Activated naive CD4-positive, alpha-beta T cell (primary cell): ENCODE data around the gene LMNTD2.

Source experiments
- DNase-seq, 4 experiments: peaks; one replicate each; lab custom pipeline; 2025; lab: John Stamatoyannopoulos, UW

Gene LMNTD2

DNA sequence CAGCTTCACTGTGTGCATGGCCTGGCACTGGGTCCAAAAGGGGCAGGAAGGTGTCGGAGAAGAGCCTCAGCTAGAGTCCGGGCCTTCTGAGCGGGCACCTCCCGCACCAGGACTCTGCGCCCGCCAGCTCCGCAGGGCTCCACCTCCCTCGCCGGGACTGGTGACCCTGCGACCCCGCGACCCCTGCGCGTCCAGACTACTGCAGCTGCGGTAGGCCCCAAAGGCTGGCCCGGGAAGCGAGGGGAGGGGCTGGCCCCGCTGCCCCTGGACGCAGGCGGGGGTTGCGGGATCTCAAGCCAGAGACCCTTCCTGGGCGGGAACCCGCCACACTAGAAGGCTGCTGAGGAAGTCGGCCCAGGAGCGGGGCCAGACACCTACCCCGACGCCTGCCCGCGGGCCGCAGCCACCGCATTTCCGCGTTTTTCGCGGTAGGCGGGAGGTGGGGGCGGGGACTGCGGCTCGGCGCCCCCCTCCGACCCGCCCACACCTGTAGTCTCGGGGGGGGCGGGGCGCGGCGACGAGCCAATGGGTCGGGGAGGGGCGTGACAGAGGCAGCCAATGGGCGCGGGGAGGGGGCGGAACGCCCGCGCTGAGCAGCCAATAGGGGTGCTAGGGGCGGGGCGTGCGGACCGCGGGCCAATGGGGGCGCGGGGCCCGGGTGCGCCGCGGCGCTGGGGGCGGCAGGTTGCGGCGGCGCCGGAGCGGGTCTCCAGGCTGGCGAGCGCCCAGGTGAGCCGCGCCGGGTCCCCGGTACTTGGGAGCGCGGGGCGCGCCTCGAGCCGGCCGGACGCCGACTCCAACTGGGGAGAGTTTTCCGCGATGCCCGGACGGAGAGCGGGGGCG lies at the start of gene LMNTD2, which contains the start of gene RASSF7:
Gene LMNTD2 (minus strand): TSS at position 434 of the 843 bp plus-strand sequence. CDS start 22 bp downstream, at position 412.
Gene RASSF7 (plus strand): TSS at position 666 of the 843 bp plus-strand sequence. CDS start 799 bp downstream, outside the sequence.
- peak; percentile 91 to 98 (median 94) for DNase-seq

DNA sequence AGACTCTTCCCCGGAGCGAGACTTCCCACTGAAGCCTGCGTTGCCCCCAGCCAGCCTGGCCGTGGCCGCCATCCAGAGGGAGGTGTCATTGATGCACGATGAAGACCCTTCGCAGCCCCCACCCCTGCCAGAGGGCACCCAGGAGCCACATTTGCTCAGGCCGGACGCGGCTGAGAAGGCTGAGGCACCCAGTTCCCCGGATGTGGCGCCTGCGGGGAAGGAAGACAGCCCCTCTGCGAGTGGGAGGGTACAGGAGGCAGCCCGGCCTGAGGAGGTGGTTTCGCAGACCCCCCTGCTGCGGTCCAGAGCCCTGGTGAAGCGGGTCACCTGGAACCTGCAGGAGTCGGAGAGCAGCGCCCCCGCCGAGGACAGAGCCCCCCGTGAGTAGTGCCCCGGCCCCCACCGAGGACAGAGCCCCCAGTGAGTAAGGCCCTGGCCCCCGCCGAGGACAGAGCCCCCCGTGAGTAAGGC lies 48.8 kb upstream of the LMNTD2 start:
- no peak for DNase-seq

DNA sequence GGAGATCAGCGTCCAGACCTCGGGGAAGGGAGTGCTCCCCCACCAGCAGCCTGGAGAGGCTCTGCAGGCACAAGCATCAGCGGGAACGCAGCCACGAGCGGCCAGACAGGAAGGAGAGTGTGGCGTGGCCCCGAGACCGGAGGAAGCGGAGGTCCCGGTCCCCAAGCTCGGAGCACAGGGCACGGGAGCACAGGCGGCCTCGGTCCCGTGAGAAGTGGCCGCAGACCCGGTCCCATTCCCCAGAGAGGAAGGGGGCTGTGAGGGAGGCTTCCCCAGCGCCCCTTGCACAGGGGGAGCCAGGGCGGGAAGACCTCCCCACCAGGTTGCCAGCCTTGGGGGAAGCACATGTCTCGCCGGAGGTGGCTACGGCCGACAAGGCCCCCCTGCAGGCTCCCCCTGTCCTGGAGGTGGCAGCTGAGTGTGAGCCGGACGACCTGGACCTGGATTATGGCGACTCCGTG lies 48.3 kb upstream of the LMNTD2 start:
- DNase-seq: no peak

- no peak for DNase-seq
Measured at GRCh38 chr11:607971-608659, 47.6 kb upstream of the LMNTD2 start.

- DNase-seq: no peak
Measured at GRCh38 chr11:607020-607780, 46.7 kb upstream of the LMNTD2 start.

- DNase-seq: no peak
Measured at GRCh38 chr11:606245-606644, 45.7 kb upstream of the LMNTD2 start.

DNA sequence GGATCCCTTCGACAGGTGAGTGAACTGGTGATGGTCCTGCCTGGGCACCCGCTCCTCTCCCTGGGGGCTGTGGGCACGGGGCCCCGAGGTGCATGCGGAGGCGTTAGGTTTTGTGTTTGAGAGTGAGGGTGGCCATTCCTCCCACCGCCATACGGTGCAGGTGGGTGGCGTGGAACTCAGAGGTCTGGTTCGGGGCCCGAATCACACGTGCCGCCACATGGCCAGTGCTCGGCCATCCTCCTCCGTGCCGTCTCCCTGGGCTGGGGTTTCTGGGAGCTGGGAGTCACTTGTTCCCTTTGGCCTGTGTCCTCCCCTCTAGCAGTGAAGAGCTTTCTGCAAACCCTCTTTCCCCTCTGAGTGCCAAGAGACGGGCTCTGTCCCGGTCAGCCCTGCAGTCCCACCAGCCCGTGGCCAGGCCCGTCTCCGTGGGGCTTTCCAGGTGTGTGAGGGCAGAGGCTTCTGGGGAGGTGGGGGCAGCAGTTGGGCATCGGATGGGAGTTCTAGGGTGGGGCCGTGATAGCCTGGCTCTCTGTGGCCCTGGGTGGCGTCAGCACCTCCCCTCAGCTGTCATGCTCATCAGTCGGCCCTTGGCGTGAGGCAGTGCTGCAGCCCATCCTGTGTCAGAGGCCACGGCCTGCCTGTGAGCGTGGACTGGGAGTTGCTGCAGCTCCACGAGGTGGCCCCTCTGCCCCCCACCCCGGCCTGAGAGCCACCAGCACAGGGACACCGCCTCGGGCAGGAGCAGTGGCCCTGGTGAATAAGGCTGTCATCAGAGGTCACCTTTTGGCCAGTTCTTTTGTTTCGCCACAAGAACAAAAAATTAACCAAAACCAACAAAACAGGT lies 45.0 kb upstream of the LMNTD2 start:
- no peak for DNase-seq

DNA sequence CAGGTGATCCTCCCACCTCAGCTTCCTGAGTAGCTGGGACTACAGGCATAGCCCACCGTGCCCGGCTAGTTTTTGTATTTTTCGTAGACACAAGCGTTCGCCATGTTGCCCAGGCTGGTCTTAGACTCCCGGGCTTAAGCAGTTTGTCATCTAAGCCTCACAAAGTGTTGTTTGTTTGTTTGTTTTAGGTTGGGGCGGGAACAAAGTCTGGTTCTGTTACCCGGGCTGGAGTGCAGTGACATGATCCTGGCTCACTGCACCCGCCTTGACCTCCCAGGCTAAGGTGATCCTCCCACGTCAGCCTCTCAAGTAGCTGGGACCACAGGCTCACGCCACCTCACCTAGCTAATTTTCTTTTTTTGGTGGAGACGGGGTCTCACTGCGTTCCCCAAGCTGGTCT lies 42.6 kb upstream of the LMNTD2 start:
- no peak for DNase-seq

DNA sequence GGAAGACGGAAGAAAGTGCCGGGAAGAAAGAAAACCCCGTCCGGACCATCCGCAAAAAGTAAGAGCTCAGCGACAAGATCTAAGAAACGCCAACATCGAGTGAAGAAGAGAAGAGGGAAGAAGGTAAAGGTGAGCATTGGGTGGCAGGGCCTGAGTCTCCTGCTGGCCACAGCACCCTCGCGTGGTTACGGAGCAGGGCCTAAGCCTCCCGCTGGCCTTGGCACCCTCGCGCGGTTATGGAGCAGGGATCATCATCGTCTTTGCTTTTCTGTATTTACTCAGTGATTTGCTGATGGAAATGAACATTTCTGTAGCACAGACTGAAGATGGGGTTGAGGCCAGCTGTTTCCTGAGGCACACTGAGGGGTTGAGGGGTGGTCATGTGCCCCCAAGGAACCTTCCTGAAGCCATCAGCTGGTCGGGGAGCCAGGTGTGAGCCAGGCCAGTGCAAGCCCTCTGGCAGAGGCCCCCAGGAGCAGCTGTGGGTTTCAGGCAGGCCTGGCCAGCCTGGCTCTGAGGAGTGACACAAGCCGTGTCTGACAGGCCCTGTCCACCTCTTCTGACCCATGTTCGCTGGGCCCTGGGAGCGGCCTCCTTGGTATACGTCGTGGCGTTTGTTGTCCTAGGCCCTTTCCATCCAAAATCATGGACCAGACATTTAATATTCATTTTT lies 41.2 kb upstream of the LMNTD2 start:
- DNase-seq: no peak

GRCh38 chr11:598005-598680 lies 37.6 kb upstream of the LMNTD2 start:
- DNase-seq: no peak

DNA sequence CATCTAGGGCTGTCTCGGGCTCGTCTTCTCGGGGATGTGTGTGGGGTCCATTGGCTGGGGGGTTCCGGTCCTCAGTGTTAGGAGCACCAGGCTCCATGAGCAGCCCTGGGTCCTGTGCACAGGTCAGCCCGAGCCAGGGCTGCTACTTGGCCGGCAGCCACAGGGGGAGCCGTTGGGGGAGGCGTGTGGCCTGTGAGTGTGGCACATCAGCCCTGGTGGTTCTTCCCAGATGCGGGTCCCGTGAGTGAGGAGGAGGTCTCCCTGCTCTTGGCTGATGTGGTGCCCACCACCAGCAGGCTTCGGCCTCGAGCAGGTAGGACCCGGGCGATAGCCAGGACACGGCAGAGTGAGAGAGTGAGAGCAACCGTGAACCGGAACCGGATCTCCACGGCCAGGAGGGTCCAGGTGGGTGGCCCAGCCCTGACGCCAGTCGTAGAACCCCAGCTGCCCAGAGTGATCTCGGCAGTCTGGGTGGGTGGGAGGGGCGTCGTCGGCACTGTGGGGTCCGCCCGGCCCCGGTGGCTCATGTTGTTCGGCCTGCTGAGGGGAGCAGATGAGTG lies 36.7 kb upstream of the LMNTD2 start:
- no peak for DNase-seq

- DNase-seq: no peak
Measured at GRCh38 chr11:596374-596773, 35.8 kb upstream of the LMNTD2 start.

- no peak for DNase-seq
Measured at GRCh38 chr11:595400-595799, 34.9 kb upstream of the LMNTD2 start.

- DNase-seq: no peak
Measured at GRCh38 chr11:593347-593746, 32.8 kb upstream of the LMNTD2 start.

- DNase-seq: no peak
Measured at GRCh38 chr11:592918-593317, 32.4 kb upstream of the LMNTD2 start.

DNA sequence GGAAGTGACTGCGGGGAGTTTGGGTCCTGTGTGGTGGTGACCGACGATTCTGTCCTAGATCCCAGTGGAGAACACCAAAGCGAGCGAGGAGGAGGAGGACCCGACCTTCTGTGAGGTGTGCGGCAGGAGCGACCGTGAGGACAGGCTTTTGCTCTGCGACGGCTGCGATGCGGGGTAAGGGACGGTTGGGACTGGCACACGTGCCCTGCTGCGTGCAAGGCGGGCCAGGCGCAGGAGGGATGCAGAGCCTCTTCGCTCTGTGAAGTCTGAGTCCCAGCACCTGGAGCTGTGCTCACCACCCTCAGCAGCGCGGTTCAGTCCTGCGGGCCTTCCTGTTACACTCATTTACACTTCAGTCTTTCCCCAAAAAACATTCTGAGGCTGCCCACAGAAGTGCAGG lies 32.0 kb upstream of the LMNTD2 start:
- DNase-seq: no peak

DNA sequence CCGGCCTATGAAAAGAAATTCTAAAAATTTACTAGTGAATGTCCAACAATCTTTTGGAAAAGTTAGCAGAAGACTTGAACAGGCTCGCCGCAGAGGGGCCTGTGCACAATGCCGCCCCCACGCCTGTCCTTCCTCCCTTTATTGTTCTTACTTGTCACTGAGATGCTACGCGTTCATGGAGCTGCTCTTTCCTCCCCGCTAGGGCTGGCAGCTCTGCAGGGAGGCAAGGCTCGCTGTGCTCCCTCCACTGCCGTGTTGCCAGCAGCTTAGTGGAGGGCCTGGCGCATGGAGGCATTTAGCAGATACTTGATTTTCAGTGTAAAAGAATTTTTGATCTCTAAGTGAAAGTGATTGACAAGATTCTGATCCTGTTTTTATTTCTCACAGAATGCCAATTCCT lies 30.5 kb upstream of the LMNTD2 start:
- DNase-seq: no peak

DNA sequence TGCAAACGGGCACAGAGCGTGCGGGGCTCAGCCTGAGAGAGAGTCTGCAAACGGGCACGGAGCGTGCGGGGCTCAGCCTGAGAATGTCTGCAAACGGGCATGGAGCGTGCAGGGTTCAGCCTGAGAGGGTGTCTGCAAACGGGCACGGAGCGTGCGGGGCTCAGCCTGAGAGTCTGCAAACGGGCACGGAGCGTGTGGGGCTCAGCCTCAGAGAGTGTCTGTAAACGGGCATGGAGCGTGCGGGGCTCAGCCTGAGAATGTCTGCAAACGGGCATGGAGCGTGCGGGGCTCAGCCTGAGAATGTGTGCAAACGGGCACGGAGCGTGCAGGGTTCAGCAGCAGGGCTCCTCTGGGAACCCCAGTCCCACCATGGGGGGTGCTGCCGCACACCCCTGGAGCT lies 29.3 kb upstream of the LMNTD2 start:
- DNase-seq: no peak

GRCh38 chr11:587978-588380 lies 27.4 kb upstream of the LMNTD2 start:
- DNase-seq: peak in 2 of 4 experiments; percentile 27 to 66

- no peak for DNase-seq
Measured at GRCh38 chr11:587546-587945, 27.0 kb upstream of the LMNTD2 start.
